Measurements from ENCODE around the gene SPATA6L.
"Not testable (repeated sequence)": the region's sequence is repeated elsewhere in the genome, so short reads cannot be mapped to it uniquely, and the experiment has no call there.

The SPATA6L gene

DNA sequence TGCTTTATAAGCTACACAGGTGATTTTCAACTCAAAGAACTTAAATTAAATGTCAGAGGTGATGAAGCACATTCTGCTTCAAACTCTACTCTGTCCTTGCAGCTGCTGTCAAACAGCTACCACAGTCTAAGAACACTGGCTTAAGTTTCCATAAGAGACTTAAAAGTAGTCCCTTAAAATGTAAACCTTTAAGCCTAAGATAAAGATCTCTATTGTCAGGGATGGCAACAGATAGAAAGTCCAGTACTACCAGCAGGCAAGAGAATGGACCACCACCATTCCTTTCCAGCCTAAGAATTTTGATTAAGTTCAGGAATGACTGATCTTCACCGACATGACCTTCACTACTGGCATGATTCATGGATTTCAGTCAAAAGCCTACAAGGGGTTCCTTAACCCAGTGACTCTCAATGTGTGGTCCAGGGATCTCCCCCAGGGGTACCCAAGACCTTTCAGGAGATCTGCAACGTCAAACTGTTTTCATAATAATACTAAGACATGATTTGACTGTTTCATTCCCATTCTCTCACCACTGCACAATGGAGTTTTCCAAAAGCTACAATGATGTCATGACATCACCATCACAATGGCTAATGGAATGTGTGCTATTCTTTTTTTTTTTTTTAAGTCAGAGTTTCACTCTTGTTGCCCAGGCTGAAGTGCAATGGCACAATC is 45.3 kb downstream of the SPATA6L start:
- no peak for DNase-seq

GRCh38 chr9:4620057-4620765 is 46.1 kb downstream of the SPATA6L start:
- DNase-seq, result no peak

DNA sequence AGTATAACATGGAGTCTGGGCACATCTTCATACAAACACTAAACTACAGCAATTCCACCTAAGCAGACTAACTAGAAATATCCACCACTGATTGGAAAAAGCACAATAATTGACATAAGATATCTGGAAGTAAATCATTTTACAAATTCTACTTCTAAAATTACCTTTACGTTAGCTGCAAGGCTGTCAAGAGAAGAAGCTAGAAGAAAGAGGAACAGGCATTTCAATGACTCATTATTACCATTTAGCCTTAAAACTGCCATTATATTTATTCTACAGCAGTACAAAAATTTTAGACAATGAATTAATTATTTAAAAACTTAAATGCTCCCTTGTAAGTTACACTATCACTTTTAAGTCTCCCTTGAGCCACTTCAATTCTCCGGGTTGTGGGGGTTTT is 47.6 kb downstream of the SPATA6L start:
- DNase-seq, result no peak

DNA sequence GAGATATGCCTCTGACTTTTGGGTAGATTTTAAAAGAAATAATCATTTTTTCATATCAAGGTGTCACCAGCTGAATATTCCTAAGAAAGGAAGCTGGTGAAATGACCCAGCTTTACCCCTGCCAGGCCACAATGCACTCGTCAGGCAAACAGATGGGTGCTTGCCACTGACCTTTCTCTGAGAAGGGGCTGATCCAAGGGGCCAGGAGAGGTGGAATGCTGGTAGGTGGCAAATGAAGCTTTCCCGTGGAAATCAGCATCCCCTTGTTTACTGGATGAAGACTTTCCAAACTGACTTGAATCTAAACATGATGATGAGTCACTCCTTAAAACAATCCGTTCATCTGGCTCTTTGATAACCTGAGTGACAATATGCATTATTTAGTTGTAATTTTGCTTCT is 48.5 kb downstream of the SPATA6L start:
- no peak for DNase-seq

DNA sequence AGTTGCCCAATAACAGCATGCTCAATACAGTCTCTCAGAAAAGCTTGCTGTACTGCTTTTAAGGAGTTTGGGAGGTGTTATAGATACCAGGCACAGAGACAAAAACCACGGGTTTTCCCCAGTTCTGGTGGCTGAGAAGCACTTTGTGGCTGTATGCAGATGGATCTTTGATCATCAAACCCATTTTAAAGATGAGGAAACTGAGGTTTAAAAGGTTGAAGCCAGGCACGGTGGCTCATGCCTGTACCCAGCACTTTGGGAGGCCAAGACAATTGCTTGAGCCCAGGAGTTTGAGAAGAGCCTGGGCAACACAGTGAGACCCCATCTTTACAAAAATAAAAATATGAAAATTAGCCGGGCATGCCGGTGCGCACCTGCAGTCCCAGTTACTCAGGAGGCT is 50.5 kb downstream of the SPATA6L start:
- no peak for DNase-seq

DNA sequence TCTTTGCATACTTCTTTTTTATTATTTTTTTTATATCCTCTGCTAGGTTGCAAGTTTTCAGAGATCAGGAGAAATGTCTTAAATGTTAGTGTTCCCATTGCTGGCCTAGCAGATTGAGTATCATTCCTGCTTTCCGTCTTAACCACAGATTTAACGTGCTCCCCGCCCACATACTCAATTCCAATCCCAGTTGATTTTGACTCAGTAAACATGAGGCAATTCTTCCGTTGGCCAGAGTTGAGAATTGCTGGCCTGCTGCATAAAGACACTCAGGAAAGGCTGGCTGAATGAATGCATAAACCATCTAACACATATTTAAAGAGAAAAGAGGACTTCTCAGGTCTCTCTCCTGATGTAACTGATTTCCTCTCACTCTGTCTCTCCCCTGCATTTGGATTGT is 51.0 kb downstream of the SPATA6L start:
- no peak for DNase-seq

DNA sequence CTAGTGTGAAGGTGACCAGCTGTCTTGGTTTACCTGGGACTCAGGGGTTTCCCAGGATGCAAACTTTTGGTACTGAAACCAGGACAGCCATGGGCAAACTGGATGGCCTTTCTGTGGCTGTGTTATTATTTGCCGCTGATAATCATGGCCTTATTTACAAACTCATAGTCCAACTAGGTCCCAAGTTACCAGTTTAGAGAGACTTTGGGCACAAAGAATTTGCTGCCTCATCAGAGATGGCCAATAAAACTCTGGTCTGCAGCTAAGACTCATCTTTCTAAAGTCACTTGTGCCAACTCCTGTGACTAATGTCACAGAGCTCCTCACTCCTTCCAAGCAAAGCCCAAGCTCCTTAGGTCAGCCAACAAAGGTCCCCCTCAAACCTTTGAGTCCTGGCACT is 51.7 kb downstream of the SPATA6L start:
- no peak for DNase-seq

- DNase-seq, result not testable (repeated sequence)
Observed at GRCh38 chr9:4606033-4606432, 60.2 kb downstream of the SPATA6L start.

- peak; percentile 74 for DNase-seq
Observed at GRCh38 chr9:4604678-4605095, 61.6 kb downstream of the SPATA6L start.

DNA sequence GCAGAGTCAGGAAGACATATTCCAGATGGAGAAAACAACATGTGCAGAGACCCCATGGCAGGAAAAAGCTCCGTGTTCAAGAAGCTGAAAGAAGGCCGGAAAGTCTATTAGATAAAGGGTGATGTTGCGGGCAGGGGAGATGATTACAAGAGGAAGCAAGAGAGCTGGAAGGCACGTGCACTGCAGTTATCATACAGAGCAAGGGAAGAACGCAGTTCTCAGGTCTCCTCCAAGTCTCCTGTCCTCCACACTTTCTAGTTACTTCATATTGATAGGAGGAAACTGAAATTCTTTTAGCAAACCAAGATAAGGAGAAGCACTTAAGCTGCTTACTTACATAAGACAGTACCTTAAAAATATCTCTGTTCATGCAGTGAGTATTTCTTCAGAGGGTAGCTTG is 62.5 kb downstream of the SPATA6L start:
- no peak for DNase-seq

- no peak for DNase-seq
Observed at GRCh38 chr9:4600368-4600767, 65.9 kb downstream of the SPATA6L start.

DNA sequence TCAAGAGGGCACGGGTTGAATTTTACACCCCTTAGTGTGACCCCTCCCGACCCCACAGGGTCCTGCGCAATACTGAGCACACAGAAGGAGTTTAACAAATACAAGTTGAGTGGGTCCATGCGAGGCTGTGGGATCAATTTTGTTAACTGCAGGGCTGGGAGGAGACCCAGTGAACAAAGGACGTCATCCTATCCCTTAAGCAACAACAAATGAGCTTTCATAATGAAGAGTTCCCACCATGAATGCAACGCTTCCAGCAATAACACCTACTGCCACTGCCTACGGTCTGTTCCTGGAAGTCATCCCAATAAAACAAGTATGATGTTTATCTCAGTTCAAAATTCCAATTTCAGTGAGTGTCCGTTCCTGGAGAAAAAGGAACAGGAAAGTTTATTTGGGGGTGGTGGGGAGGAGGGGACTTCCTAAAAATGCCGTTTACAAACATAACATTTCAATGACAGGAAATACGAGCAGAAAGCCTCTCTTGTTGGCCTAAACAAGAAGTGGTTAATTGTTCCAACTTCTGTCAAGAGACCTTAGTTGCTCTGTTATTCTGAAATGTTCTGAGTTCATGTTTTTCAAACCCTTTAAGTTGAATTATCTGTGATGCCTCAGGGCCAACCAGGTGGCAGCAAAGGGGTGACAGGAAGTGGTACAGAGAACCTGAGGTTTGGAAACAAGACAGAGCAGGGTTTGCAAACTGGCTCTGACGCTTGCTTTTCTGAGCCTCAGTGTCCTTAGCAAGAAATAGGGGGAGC is 69.9 kb downstream of the SPATA6L start:
- DNase-seq, result no peak

- no peak for DNase-seq
Observed at GRCh38 chr9:4594994-4595393, 71.3 kb downstream of the SPATA6L start.

- no peak for DNase-seq
Observed at GRCh38 chr9:4594545-4594944, 71.7 kb downstream of the SPATA6L start.

GRCh38 chr9:4592886-4593285 is 73.4 kb downstream of the SPATA6L start:
- no peak for DNase-seq

- DNase-seq, result no peak
Observed at GRCh38 chr9:4592295-4592694, 74.0 kb downstream of the SPATA6L start.

DNA sequence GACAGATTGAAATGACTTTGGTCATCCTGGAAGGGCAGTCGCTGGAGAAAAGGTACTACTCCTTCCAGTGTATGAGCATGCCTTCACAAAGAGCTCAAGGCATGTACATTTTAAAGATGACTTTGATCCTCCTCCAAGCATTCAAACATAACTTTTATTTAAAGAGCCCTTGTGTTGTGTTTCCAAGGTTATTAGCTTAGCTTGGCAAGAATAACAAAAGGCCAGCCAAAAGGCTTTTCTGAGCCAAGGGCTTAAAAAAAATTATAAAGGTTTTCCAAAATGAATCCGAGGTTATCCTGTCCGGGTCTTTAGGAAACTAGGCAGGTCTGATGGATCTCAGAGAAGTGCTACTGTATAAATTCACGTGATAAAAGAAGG is 75.2 kb downstream of the SPATA6L start:
- DNase-seq, result no peak

GRCh38 chr9:4590430-4591122 is 75.7 kb downstream of the SPATA6L start:
- DNase-seq, result no peak

DNA sequence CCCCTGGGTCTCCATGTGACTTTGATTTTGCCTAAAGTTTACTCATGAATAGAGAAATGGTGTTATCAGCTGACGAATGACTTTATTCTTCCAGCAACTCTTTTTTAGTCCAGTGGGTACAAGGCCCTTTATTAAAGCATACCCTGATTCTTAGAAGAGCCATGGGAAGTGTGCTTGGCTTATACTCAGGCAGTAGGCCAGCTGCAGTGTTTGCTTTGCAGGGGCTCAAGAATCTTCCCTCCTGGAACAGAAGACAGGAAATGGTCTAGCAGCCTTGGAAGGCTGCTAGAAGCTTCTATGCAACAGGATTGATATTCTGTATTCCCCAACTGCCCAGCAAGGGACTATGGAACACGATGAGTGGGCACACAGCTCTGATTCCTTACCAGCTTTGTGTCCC is 77.6 kb downstream of the SPATA6L start:
- no peak for DNase-seq

- no peak for DNase-seq
Observed at GRCh38 chr9:4585135-4585534, 81.1 kb downstream of the SPATA6L start.

GRCh38 chr9:4584636-4585035 is 81.6 kb downstream of the SPATA6L start:
- no peak for DNase-seq

DNA sequence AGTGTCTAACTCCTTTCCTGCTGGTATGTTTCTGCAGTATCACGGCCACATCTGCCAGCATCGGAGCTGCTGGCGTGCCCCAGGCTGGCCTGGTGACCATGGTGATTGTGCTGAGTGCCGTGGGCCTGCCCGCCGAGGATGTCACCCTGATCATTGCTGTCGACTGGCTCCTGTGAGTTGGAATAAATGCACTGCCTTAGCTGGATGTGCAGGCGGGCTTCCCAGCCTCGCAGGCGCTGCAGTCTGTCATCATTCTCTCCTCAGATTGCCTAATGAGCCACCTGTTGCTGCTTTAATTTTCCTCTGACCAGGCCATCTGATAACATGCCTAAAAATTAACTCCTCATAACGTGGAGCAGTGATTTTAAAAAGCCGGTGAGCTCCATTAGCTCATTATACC is 83.3 kb downstream of the SPATA6L start:
- no peak for DNase-seq

DNA sequence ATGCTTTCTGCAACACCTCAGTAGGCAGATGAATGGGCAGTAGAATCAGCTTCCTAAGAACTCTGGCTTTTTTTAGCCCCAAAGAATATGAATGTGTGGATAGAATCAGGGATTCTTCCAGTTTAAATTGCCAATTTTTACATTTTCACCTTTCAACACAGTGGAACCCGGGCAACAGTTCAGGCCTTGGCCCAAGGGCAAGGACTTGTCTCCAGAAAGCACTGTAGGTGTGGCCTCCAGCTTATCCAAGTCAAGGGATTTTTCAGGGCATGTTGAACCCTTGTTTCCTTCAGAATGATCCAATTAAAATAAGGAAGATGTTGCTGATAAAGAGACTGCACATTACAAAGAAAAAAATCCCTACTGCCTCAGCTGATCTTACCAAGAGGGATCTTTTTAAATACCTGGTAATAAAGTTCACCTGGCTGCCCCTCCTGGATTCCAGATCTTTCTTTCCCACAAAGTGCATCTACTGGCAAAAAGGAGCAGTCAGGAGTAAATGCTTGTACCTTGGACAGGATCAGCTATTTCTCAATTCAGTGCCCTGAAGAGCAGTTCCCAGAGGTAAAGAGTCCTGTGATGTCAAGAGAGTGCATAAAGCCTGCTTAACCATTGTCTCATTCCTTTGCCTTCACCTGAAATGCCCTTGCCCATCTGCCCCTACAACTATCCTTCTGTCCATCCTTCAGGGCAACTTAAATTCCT is 84.3 kb downstream of the SPATA6L start:
- DNase-seq, result no peak
